Neural cell (in vitro differentiated cells): ENCODE measurements around the gene SCNN1A. TPM values are rescaled to one million over a fixed set of nuclear protein-coding genes. Genes with fewer than 3 reads are reported as not detected.

Source experiments
- H2AFZ ChIP-seq: fragments of 200-600, 300-800 bp; sonication (generic), shearing (Covaris generic); 2 replicates; pipeline ENCODE4 v1.6.0; 2014; ENCODE audit warnings: low read depth, mild to moderate bottlenecking, antibody characterized with exemption, low read length, moderate library complexity
- H3F3A ChIP-seq: fragments of 200-600 bp; shearing (Covaris generic); 2 replicates; pipeline ENCODE4 v1.6.1; 2016; ENCODE audit warnings: mild to moderate bottlenecking, moderate library complexity, mixed read lengths, antibody characterized with exemption, low read length; ENCODE audit not compliant: insufficient read depth, poor library complexity, severe bottlenecking
- H3K27ac ChIP-seq: fragments of 200-600, 300-800 bp; sonication (generic), shearing (Covaris generic); 2 replicates; pipeline ENCODE4 v1.5.1; 2014; ENCODE audit warnings: mild to moderate bottlenecking, low read length, moderate library complexity
- H3K27me3 ChIP-seq: fragments of 300-800, 200-600 bp; sonication (generic), shearing (Covaris generic); 2 replicates; pipeline ENCODE4 v1.6.0; 2014; ENCODE audit warnings: mild to moderate bottlenecking, low read depth, low read length, moderate library complexity; ENCODE audit not compliant: insufficient read depth
- H3K36me3 ChIP-seq: fragments of 300-800, 200-600 bp; sonication (generic), shearing (Covaris generic); 2 replicates; pipeline ENCODE4 v1.5.1; 2014; ENCODE audit warnings: mild to moderate bottlenecking, antibody characterized with exemption, low read length, moderate library complexity; ENCODE audit not compliant: insufficient read depth
- H3K4me2 ChIP-seq: fragments of 300-800, 200-600 bp; sonication (generic), shearing (Covaris generic); 2 replicates; pipeline ENCODE4 v1.6.0; 2014; ENCODE audit warnings: mild to moderate bottlenecking, low read length
- H3K4me3 ChIP-seq: fragments of 300-800, 200-600 bp; sonication (generic), shearing (Covaris generic); 2 replicates; pipeline ENCODE4 v1.5.1; 2014; ENCODE audit warnings: mild to moderate bottlenecking, low read length, moderate library complexity
- H3K79me2 ChIP-seq: fragments of 200-600 bp; shearing (Covaris generic); replicated peaks from 2 replicates; pipeline ENCODE4 v1.6.0; 2014; ENCODE audit warnings: mild to moderate bottlenecking, low read length, moderate library complexity; ENCODE audit not compliant: insufficient read depth
- H3K9ac ChIP-seq: fragments of 300-800, 200-600 bp; sonication (generic), shearing (Covaris generic); 2 replicates; pipeline ENCODE4 v1.6.1; 2016; ENCODE audit warnings: mild to moderate bottlenecking, low read length, mixed read lengths
- H3K9me2 ChIP-seq: fragments of 200-600 bp; shearing (Covaris generic); 2 replicates; pipeline ENCODE4 v1.6.1; 2016; ENCODE audit warnings: mild to moderate bottlenecking, low read length, mixed read lengths; ENCODE audit not compliant: insufficient read depth
- H3K9me3 ChIP-seq: fragments of 200-600, 300-800 bp; sonication (generic), shearing (Covaris generic); 2 replicates; pipeline ENCODE4 v1.6.1; 2016; ENCODE audit warnings: mild to moderate bottlenecking, mixed run types, low read length, moderate library complexity, mixed read lengths
- H4K20me1 ChIP-seq: fragments of 200-600 bp; shearing (Covaris generic); 2 replicates; pipeline ENCODE4 v1.6.1; 2016; ENCODE audit warnings: mild to moderate bottlenecking, mixed run types; ENCODE audit not compliant: insufficient read depth
- CTCF ChIP-seq: fragments of 450-650 bp; IDR thresholded peaks from 2 replicates; pipeline ENCODE4 v1.5.1; 2014; ENCODE audit warnings: antibody characterized with exemption, mild to moderate bottlenecking, moderate library complexity; ENCODE audit not compliant: poor library complexity, severe bottlenecking
- EP300 ChIP-seq: fragments of 450-650 bp; conservative IDR thresholded peaks from 2 replicates; pipeline ENCODE4 v1.6.1; 2014; ENCODE audit warnings: antibody characterized with exemption, mild to moderate bottlenecking, moderate library complexity; ENCODE audit not compliant: poor library complexity, severe bottlenecking
- EZH2 ChIP-seq: fragments of 200-600, 300-800 bp; shearing (Covaris generic), sonication (generic); IDR thresholded peaks from 2 replicates; pipeline ENCODE4 v1.6.1; 2014; ENCODE audit warnings: antibody characterized with exemption, low read length, borderline replicate concordance, mild to moderate bottlenecking; ENCODE audit not compliant: insufficient read depth, poor library complexity, severe bottlenecking
- MXI1 ChIP-seq: fragments of 450-650 bp; conservative IDR thresholded peaks from 2 replicates; pipeline ENCODE4 v1.6.1; 2014; ENCODE audit warnings: antibody characterized with exemption, mild to moderate bottlenecking; ENCODE audit not compliant: poor library complexity, severe bottlenecking
- POLR2AphosphoS5 ChIP-seq: IDR thresholded peaks from 2 replicates; pipeline ENCODE4 v1.6.1; 2012
- RAD21 ChIP-seq: fragments of 450-650 bp; conservative IDR thresholded peaks from 2 replicates; pipeline ENCODE4 v1.6.1; 2014; ENCODE audit warnings: antibody characterized with exemption, mild to moderate bottlenecking, moderate library complexity
- REST ChIP-seq: IDR thresholded peaks from 2 replicates; pipeline ENCODE4 v1.6.1; 2012; ENCODE audit warnings: borderline replicate concordance
- SMC3 ChIP-seq: fragments of 450-650 bp; conservative IDR thresholded peaks from 2 replicates; pipeline ENCODE4 v1.6.1; 2014; ENCODE audit warnings: antibody characterized with exemption, mild to moderate bottlenecking, moderate library complexity; ENCODE audit not compliant: poor library complexity
- TAF1 ChIP-seq: IDR thresholded peaks from 2 replicates; pipeline ENCODE4 v1.6.1; 2012; ENCODE audit warnings: low read depth
- polyA plus RNA-seq: library from polyadenylated mRNA; depleted of rRNA; stranded (reverse); fragments of >200 nt; gene quantifications from 2 replicates; pipeline ENCODE4 v1.2.3, GENCODE V29; 2014

The SCNN1A gene
- polyA plus RNA-seq, 1 donor from 2014 or later: not detected

GRCh38 chr12:6306151-6306550 is 69.2 kb downstream of the SCNN1A start (continued):
- no peak for TF ChIP-seq REST

- H2AFZ ChIP-seq: no peak overlapping the region
- H3K36me3 ChIP-seq: no peaks in the 10 kb centered on the region
- H3K4me3 ChIP-seq: no peak overlapping the region
- no peak overlapping the region for H3K4me2 ChIP-seq
- no peaks in the 10 kb centered on the region for H3F3A ChIP-seq
- no peaks in the 10 kb centered on the region for H3K9me3 ChIP-seq
- no peaks in the 10 kb centered on the region for H3K27me3 ChIP-seq
- TF ChIP-seq MXI1 (no peak), SMC3 (no peak), RAD21 (no peak), TAF1 (no peak), REST (no peak), EZH2 (no peak), EP300 (no peak), POLR2AphosphoS5 (no peak), CTCF (no peak)
- no peaks in the 10 kb centered on the region for H3K79me2 ChIP-seq
- no peaks in the 10 kb centered on the region for H3K9me2 ChIP-seq
- H3K27ac ChIP-seq: no peak overlapping the region
- H3K9ac ChIP-seq: no peak overlapping the region
- no peaks in the 10 kb centered on the region for H4K20me1 ChIP-seq
Measured at GRCh38 chr12:6303071-6303470, 72.3 kb downstream of the SCNN1A start.
